K562 (cell line): ENCODE results near the gene CHMP2A. TPM values are rescaled to one million over a fixed set of nuclear protein-coding genes. Genes with fewer than 3 reads are reported as not detected.

Experiments used
- ATAC-seq: fragments of 200-7000 bp; cut with Tn5 transposase; 3 replicates; pipeline ENCODE4 v1.9.1; 2020; ENCODE audit warnings: moderate library complexity
- BruUV-seq: library from RNA; stranded (reverse); fragments of 400-500 nt; replicated peaks from 2 replicates; lab custom pipeline; 2021; lab: Mats Ljungman, UMichigan
- CTCF ChIA-PET: fragments of 300-600 bp; formaldehyde crosslinking; extraction: SDS; loops from one replicate; lab custom pipeline; 2021; ENCODE audit warnings: low intra/inter-chr PET ratio; lab: Yijun Ruan, JAX
- POLR2A ChIA-PET: fragments of 300-600, 350-650 bp; sonication (Branson Sonifier 250); formaldehyde crosslinking; extraction: SDS; loops from one replicate; lab custom pipeline; 2021; ENCODE audit warnings: antibody characterized with exemption, inconsistent platforms; lab: Yijun Ruan, JAX
- DNase-seq, 4 experiments: peaks; one replicate each; pipeline versions ENCODE4 v3.0.0 to v3.0.0-alpha.2; 2011 to 2018; ENCODE audit warnings: low spot score in 3 of 4, mixed read lengths in 3 of 4; ENCODE audit errors: extremely low read depth in 1 of 4
- FAIRE-seq: peaks from 2 replicates; lab custom pipeline; 2011; peaks lifted over from hg19 to GRCh38; lab: Jason Lieb, UNC
- H2AFZ ChIP-seq: 2 replicates; pipeline ENCODE4 v1.6.0; 2011; ENCODE audit warnings: low read depth, low read length, control low read depth, inconsistent platforms
- H3K27ac ChIP-seq: fragments of 200-600 bp; 3 replicates; pipeline ENCODE4 v1.8.0; 2011; ENCODE audit warnings: low read depth, mild to moderate bottlenecking, control low read depth, inconsistent platforms, low read length, moderate library complexity, mixed read lengths; ENCODE audit errors: extremely low read depth
- H3K27me3 ChIP-seq, 2 experiments: fragments of 300-600 bp in 1 of 2; 2 replicates in 1 of 2; 3 replicates in 1 of 2; pipeline versions ENCODE4 v1.6.0 to v1.8.0; 2011; ENCODE audit warnings: inconsistent platforms in 2 of 2, low read length in 2 of 2, mild to moderate bottlenecking in 1 of 2, mixed read lengths in 1 of 2, moderate library complexity in 1 of 2; ENCODE audit not compliant: control insufficient read depth in 2 of 2, insufficient read depth in 2 of 2
- H3K36me3 ChIP-seq: fragments of 300-600 bp; 3 replicates; pipeline ENCODE4 v1.8.0; 2011; ENCODE audit warnings: mild to moderate bottlenecking, low read length, inconsistent platforms; ENCODE audit not compliant: control insufficient read depth, insufficient read depth
- H3K4me1 ChIP-seq, 2 experiments: fragments of 200-600 bp in 1 of 2; replicated peaks in 1 of 2; 2 replicates in 1 of 2; 3 replicates in 1 of 2; pipeline versions ENCODE4 v1.5.1 to v1.8.0; 2011; ENCODE audit warnings: inconsistent platforms in 2 of 2, low read length in 2 of 2, mild to moderate bottlenecking in 1 of 2, mixed read lengths in 1 of 2, moderate library complexity in 1 of 2; ENCODE audit not compliant: control insufficient read depth in 2 of 2, insufficient read depth in 2 of 2
- H3K4me2 ChIP-seq: 2 replicates; pipeline ENCODE4 v1.6.1; 2011; ENCODE audit warnings: low read length, control low read depth, inconsistent platforms, mixed read lengths; ENCODE audit not compliant: insufficient read depth
- H3K4me3 ChIP-seq: fragments of 200-600 bp; sonication (generic), shearing (Covaris generic); 2 replicates; pipeline ENCODE4 v1.5.1; 2016; ENCODE audit warnings: control low read depth, inconsistent platforms
- H3K79me2 ChIP-seq: fragments of 200-600 bp; 3 replicates; pipeline ENCODE4 v1.8.0; 2011; ENCODE audit warnings: low read length, inconsistent platforms; ENCODE audit not compliant: control insufficient read depth, insufficient read depth
- H3K9ac ChIP-seq, 2 experiments: 2 replicates each; pipeline versions ENCODE4 v1.6.0 to v1.6.1; 2011; ENCODE audit warnings: low read depth in 2 of 2, low read length in 2 of 2, control low read depth in 1 of 2, inconsistent platforms in 1 of 2, mild to moderate bottlenecking in 1 of 2, mixed read lengths in 1 of 2; ENCODE audit not compliant: insufficient read depth in 1 of 2
- H3K9me1 ChIP-seq: one replicate; pipeline ENCODE4 v1.6.0; 2011; ENCODE audit warnings: inconsistent platforms, mild to moderate bottlenecking, low read length, moderate library complexity; ENCODE audit not compliant: control insufficient read depth, insufficient read depth
- H3K9me3 ChIP-seq: replicated peaks from 2 replicates; pipeline ENCODE4 v1.5.1; 2011; ENCODE audit warnings: low read depth, low read length, inconsistent platforms; ENCODE audit not compliant: control insufficient read depth, insufficient read depth
- H4K20me1 ChIP-seq: replicated peaks from 2 replicates; pipeline ENCODE4 v1.6.1; 2011; ENCODE audit warnings: low read length, inconsistent platforms, mixed read lengths; ENCODE audit not compliant: control insufficient read depth, insufficient read depth
- ATF7 ChIP-seq: fragments of 450-650 bp; IDR thresholded peaks from 2 replicates; pipeline ENCODE4 v1.7.1; 2014; ENCODE audit warnings: mild to moderate bottlenecking, moderate library complexity
- CBX5 ChIP-seq: IDR thresholded peaks from 2 replicates; pipeline ENCODE4 v1.6.1; 2014; ENCODE audit warnings: low read depth, borderline replicate concordance
- CCNT2 ChIP-seq: IDR thresholded peaks from 2 replicates; pipeline ENCODE4 v1.6.1; 2011; ENCODE audit warnings: borderline replicate concordance, low read depth, mild to moderate bottlenecking, moderate library complexity, mixed read lengths, low read length; ENCODE audit not compliant: insufficient read length; ENCODE audit errors: extremely low read depth
- CHD2 ChIP-seq: IDR thresholded peaks from 2 replicates; pipeline ENCODE4 v1.6.1; 2011; ENCODE audit warnings: low read depth, low read length
- ELF1 ChIP-seq: fragments of 200-800 bp; sonication (Bioruptor generic); IDR thresholded peaks from 2 replicates; pipeline ENCODE4 v1.6.1; 2016; ENCODE audit warnings: missing genetic modification characterization, missing compliant biosample characterization
- EWSR1 ChIP-seq: fragments of 450-650 bp; IDR thresholded peaks from 2 replicates; pipeline ENCODE4 v1.6.1; 2018; ENCODE audit warnings: borderline replicate concordance, mild to moderate bottlenecking, low read depth, moderate library complexity; ENCODE audit not compliant: partially characterized antibody
- FOXJ2 ChIP-seq: fragments of 200-800 bp; sonication (Bioruptor generic); IDR thresholded peaks from 2 replicates; pipeline ENCODE4 v1.6.1; 2016; ENCODE audit warnings: missing genetic modification characterization, missing compliant biosample characterization
- LARP7 ChIP-seq: fragments of 450-650 bp; IDR thresholded peaks from 2 replicates; pipeline ENCODE4 v1.6.1; 2016
- MYBL2 ChIP-seq, 2 experiments: fragments of 450-650 bp in 1 of 2; sonication (generic) in 1 of 2; formaldehyde crosslinking in 1 of 2; IDR thresholded peaks; 2 replicates each; pipeline versions ENCODE4 v1.6.1 to v1.8.1; 2017 to 2022; ENCODE audit warnings: borderline replicate concordance in 1 of 2, inconsistent platforms in 1 of 2, low read depth in 1 of 2, mild to moderate bottlenecking in 1 of 2, missing genetic modification reagents in 1 of 2, moderate library complexity in 1 of 2
- NFRKB ChIP-seq: fragments of 450-650 bp; IDR thresholded peaks from 2 replicates; pipeline ENCODE4 v1.6.1; 2016; ENCODE audit warnings: low read depth
- POLR2G ChIP-seq: fragments of 200-400 bp; formaldehyde crosslinking; IDR thresholded peaks from 2 replicates; pipeline ENCODE4 v1.6.1; 2017; ENCODE audit warnings: low read depth, mild to moderate bottlenecking, antibody characterized with exemption, low read length, moderate library complexity
- RBFOX2 ChIP-seq: fragments of 200-400 bp; formaldehyde crosslinking; IDR thresholded peaks from 2 replicates; pipeline ENCODE4 v1.6.1; 2017; ENCODE audit warnings: low read depth, mild to moderate bottlenecking, low read length, moderate library complexity
- SPI1 ChIP-seq: IDR thresholded peaks from 2 replicates; pipeline ENCODE4 v1.6.1; 2011; ENCODE audit warnings: low read depth, low read length, control low read depth, borderline replicate concordance
- TARDBP ChIP-seq: fragments of 450-650 bp; IDR thresholded peaks from 2 replicates; pipeline ENCODE4 v1.6.1; 2016
- TCF7L2 ChIP-seq: fragments of 150-350 bp; IDR thresholded peaks from 2 replicates; pipeline ENCODE4 v1.6.1; 2016; ENCODE audit warnings: low read depth, mild to moderate bottlenecking, low read length, moderate library complexity
- TOE1 ChIP-seq, 2 experiments: fragments of 450-650 bp in 1 of 2; sonication (generic) in 1 of 2; formaldehyde crosslinking in 1 of 2; IDR thresholded peaks; 2 replicates each; pipeline versions ENCODE4 v1.7.1 to v1.8.0; 2016 to 2022; ENCODE audit warnings: borderline replicate concordance in 2 of 2, mild to moderate bottlenecking in 2 of 2, antibody characterized with exemption in 1 of 2, inconsistent platforms in 1 of 2, low read depth in 1 of 2, missing genetic modification reagents in 1 of 2, moderate library complexity in 1 of 2
- YY1 ChIP-seq, 3 experiments: IDR thresholded peaks; 2 replicates each; pipeline ENCODE4 v1.6.1; 2011; ENCODE audit warnings: low read length in 2 of 3, mild to moderate bottlenecking in 2 of 3, moderate library complexity in 2 of 3, borderline replicate concordance in 1 of 3, control low read depth in 1 of 3, low read depth in 1 of 3; ENCODE audit not compliant: insufficient read depth in 3 of 3, insufficient replicate concordance in 2 of 3, control insufficient read depth in 1 of 3, insufficient read length in 1 of 3; ENCODE audit errors: extremely low read depth in 1 of 3
- ZNF764 ChIP-seq: fragments of 250-450 bp; sonication (Bioruptor Pico); IDR thresholded peaks from 2 replicates; pipeline ENCODE4 v1.4.0; 2020; ENCODE audit warnings: low read depth, mild to moderate bottlenecking, moderate library complexity
- ZNF778 ChIP-seq: fragments of 450-650 bp; formaldehyde crosslinking; IDR thresholded peaks from 2 replicates; pipeline ENCODE4 v1.4.0; 2020; ENCODE audit warnings: mild to moderate bottlenecking, moderate library complexity
- WGBS: fragments of 100-300 bp; shearing (Covaris generic); methylation state at CpG from one replicate; pipeline ENCODE4 v1.1.6; 2016; ENCODE audit warnings: low coverage, mixed read lengths; ENCODE audit not compliant: insufficient coverage; ENCODE audit errors: missing lambda C conversion rate; 5-methylcytosine and 5-hydroxymethylcytosine counted together
- in situ Hi-C: fragments of 300-500 bp; cut with MboI; formaldehyde crosslinking; loops from 4 replicates; pipeline ENCODE4 v1.15.0; 2018; ENCODE audit warnings: inconsistent platforms, mixed read lengths
- intact Hi-C: fragments of 100-400 bp; cut with micrococcal nuclease; formaldehyde crosslinking; loops from 2 replicates; pipeline ENCODE4 v1.14.2; 2022
- polyA plus RNA-seq, 8 experiments: library from polyadenylated mRNA; depleted of rRNA in 4 of 8; stranded (reverse) in 5 of 8; unstranded in 3 of 8; fragments of >200 nt; fragmentation: Nextera tagmentation in 2 of 8; fragmentation: Illumina TruSeq in 1 of 8; extraction: Ambion mirVana in 2 of 8; extraction: Trizol in 1 of 8; gene quantifications; 2 replicates each; pipeline versions ENCODE4 v1.2.1 to v1.2.3, GENCODE V29; 2011 to 2014; ENCODE audit warnings: inconsistent platforms in 1 of 8, missing spikeins in 1 of 8
- total RNA-seq, 7 experiments: library from RNA; depleted of rRNA in 6 of 7; stranded (reverse); fragments of >200 nt in 6 of 7; fragmentation: Illumina TruSeq in 2 of 7; extraction: Trizol in 2 of 7; gene quantifications; 2 replicates each; pipeline versions ENCODE4 v1.2.1 to v1.2.3, GENCODE V29; 2011 to 2021; ENCODE audit warnings: low replicate concordance in 1 of 7
- TF ChIP-seq, protein P1 (sequence below): sonication (generic); formaldehyde crosslinking; IDR thresholded peaks from 2 replicates; pipeline ENCODE4 v1.8.1; 2022; ENCODE audit warnings: missing genetic modification reagents

CHMP2A gene
- total and polyA plus RNA-seq, 9 of the 15 experiments (the other 6 are each of a cell fraction or from before 2014, with no cell fraction given), result 57.6 to 159 (median 87.2) TPM

DNA sequence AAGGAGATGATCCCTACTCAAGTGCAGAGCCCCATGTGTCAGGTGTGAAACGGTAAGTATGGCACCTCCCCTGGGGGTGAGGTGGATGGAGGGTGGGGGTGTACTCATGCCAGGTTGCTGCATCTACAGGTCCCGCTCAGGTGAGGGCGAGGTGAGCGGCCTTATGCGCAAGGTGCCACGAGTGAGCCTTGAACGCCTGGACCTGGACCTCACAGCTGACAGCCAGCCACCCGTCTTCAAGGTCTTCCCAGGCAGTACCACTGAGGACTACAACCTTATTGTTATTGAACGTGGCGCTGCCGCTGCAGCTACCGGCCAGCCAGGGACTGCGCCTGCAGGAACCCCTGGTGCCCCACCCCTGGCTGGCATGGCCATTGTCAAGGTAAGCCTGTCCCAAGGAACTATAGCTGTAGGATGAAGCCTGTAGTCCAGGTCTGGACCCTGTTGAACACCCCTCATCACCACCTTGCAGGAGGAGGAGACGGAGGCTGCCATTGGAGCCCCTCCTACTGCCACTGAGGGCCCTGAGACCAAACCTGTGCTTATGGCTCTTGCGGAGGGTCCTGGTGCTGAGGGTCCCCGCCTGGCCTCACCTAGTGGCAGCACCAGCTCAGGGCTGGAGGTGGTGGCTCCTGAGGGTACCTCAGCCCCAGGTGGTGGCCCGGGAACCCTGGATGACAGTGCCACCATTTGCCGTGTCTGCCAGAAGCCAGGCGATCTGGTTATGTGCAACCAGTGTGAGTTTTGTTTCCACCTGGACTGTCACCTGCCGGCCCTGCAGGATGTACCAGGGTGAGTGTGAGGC is 5.8 kb downstream of the CHMP2A start:
- Histone ChIP-seq H2AFZ (no peak overlapping the region), H3K4me3 (no peak overlapping the region), H3K9me3 (no peaks in the 10 kb centered on the region), H4K20me1 (peaks cover 44% of the 10 kb centered on the region), H3K27ac (no peak overlapping the region), H3K4me2 (no peak overlapping the region), H3K27me3 (no peaks in the 10 kb centered on the region), H3K36me3 (peaks cover 89% of the 10 kb centered on the region), H3K79me2 (peaks cover 55% of the 10 kb centered on the region), H3K4me1 (peaks cover 19 to 39% of the 10 kb centered on the region in 2 experiments), H3K9me1 (peaks cover 8% of the 10 kb centered on the region), H3K9ac (peak overlapping the region in 1 of 2 experiments; percentile 62; a peak in 2 of 4 replicates)
- DNase-seq (no peak), FAIRE-seq (no peak), ATAC-seq (no peak)
- ChIA-PET POLR2A (interaction anchor here (0.7 to 0.8 kb wide), 2 partner anchors 27 to 31 kb away, joined by 3 to 4 read pairs; no protein-coding TSS in a partner anchor), CTCF (no interaction called here)
- 98% methylated on average over 16 of the region's 20 CpGs for WGBS
- intact Hi-C loops (no loop called here), in situ Hi-C loops (no loop called here)
- no TSS peak for BruUV-seq
- TF ChIP-seq POLR2G, result peak; percentile 62
- no peak for TF ChIP-seq CCNT2
- TF ChIP-seq TOE1 (IDR thresholded peaks at IDR 0.05; ENCODE audit: borderline replicate concordance), result no peak
- no peak for TF ChIP-seq TOE1 (CRISPR knock-in tag; IDR thresholded peaks at IDR 0.05; ENCODE audit: borderline replicate concordance, low read depth)
- TF ChIP-seq ZNF778 (CRISPR knock-in tag), result no peak
- no peak for TF ChIP-seq LARP7
- TF ChIP-seq, protein P1, sequence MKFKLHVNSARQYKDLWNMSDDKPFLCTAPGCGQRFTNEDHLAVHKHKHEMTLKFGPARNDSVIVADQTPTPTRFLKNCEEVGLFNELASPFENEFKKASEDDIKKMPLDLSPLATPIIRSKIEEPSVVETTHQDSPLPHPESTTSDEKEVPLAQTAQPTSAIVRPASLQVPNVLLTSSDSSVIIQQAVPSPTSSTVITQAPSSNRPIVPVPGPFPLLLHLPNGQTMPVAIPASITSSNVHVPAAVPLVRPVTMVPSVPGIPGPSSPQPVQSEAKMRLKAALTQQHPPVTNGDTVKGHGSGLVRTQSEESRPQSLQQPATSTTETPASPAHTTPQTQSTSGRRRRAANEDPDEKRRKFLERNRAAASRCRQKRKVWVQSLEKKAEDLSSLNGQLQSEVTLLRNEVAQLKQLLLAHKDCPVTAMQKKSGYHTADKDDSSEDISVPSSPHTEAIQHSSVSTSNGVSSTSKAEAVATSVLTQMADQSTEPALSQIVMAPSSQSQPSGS (CRISPR knock-in tag), result no peak
- no peak for TF ChIP-seq TARDBP
- TF ChIP-seq CBX5, result no peak
- no peak for TF ChIP-seq ATF7
- TF ChIP-seq RBFOX2, result peak; percentile 61
- no peak for TF ChIP-seq FOXJ2 (tag)
- no peak for TF ChIP-seq TCF7L2
- TF ChIP-seq EWSR1, result no peak
- TF ChIP-seq SPI1, result no peak
- TF ChIP-seq CHD2, result no peak
- TF ChIP-seq ELF1 (tag), result no peak
- TF ChIP-seq ZNF764, result no peak
- no peak for TF ChIP-seq NFRKB
- no peak for TF ChIP-seq MYBL2 (IDR thresholded peaks at IDR 0.05; ENCODE audit: low read depth)
- TF ChIP-seq MYBL2 (CRISPR knock-in tag; IDR thresholded peaks at IDR 0.05; ENCODE audit: borderline replicate concordance), result no peak
- peak in 1 of 3 experiments; percentile 40 for TF ChIP-seq YY1 (IDR thresholded peaks at IDR 0.05; ENCODE audit: borderline replicate concordance in 1 of 3, control insufficient read depth in 1 of 3, extremely low read depth in 1 of 3, insufficient read depth in 3 of 3, insufficient read length in 1 of 3, insufficient replicate concordance in 2 of 3, low read depth in 1 of 3, low read length in 2 of 3)
